B cell (primary cell): ENCODE results near the gene PCAT7. TPM values are rescaled to one million over a fixed set of nuclear protein-coding genes. Genes with fewer than 3 reads are reported as not detected.

Source experiments
- ATAC-seq: fragments of 200-7000 bp; cut with Tn5 transposase; one replicate; pipeline ENCODE4 v1.10.0; 2021; ENCODE audit warnings: low read depth, mild to moderate bottlenecking, moderate number of reproducible peaks, moderate library complexity
- CTCF ChIA-PET: fragments of 350-600 bp; sonication (Branson Sonifier 250); formaldehyde crosslinking; loops from one replicate; lab custom pipeline; 2021; ENCODE audit warnings: antibody characterized with exemption, inconsistent platforms; lab: Charles Lee
- POLR2A ChIA-PET: fragments of 350-600 bp; sonication (Branson Sonifier 250); formaldehyde crosslinking; loops from one replicate; lab custom pipeline; 2021; ENCODE audit warnings: antibody characterized with exemption; lab: Charles Lee
- DNase-seq: peaks from one replicate; pipeline ENCODE4 v3.0.0; 2013
- H2AFZ ChIP-seq: 2 replicates; pipeline ENCODE4 v1.6.1; 2012; ENCODE audit warnings: mild to moderate bottlenecking, low read depth, low read length; ENCODE audit not compliant: insufficient read depth, poor library complexity, severe bottlenecking
- H3K27ac ChIP-seq, 2 donors: 1 replicate in 1 of 2; 2 replicates in 1 of 2; pipeline ENCODE4 v1.5.1; 2012 to 2013; ENCODE audit warnings: low read length in 2 of 2, mild to moderate bottlenecking in 2 of 2, moderate library complexity in 1 of 2
- H3K27me3 ChIP-seq, 4 experiments: fragments of 200-600 bp in 1 of 4; sonication (generic) in 1 of 4; replicated peaks in 1 of 4; 1 replicate in 2 of 4; 2 replicates in 2 of 4; pipeline versions ENCODE4 v1.6.1 to v1.7.0; 2013 to 2016; ENCODE audit warnings: low read length in 3 of 4, mild to moderate bottlenecking in 2 of 4, mixed read lengths in 1 of 4, moderate library complexity in 1 of 4; ENCODE audit not compliant: insufficient read depth in 4 of 4, control insufficient read depth in 3 of 4; ENCODE audit errors: control extremely low read depth in 1 of 4
- H3K36me3 ChIP-seq, 2 experiments: replicated peaks in 1 of 2; 1 replicate in 1 of 2; 2 replicates in 1 of 2; pipeline versions ENCODE4 v1.6.1 to v1.7.1; 2013; ENCODE audit warnings: low read length in 1 of 2; ENCODE audit not compliant: insufficient read depth in 2 of 2, control insufficient read depth in 1 of 2; ENCODE audit errors: control extremely low read depth in 1 of 2, extremely low read depth in 1 of 2
- H3K4me1 ChIP-seq, 2 donors: fragments of 200-600 bp in 1 of 2; sonication (generic) in 1 of 2; 1 replicate in 1 of 2; 2 replicates in 1 of 2; pipeline versions ENCODE4 v1.5.1 to v1.6.1; 2013 to 2017; ENCODE audit warnings: low read length in 2 of 2; ENCODE audit not compliant: control insufficient read depth in 2 of 2, insufficient read depth in 2 of 2
- H3K4me2 ChIP-seq: replicated peaks from 2 replicates; pipeline ENCODE3; 2012; ENCODE audit warnings: mild to moderate bottlenecking, low read depth, low read length; ENCODE audit not compliant: poor library complexity, severe bottlenecking
- H3K4me3 ChIP-seq, 5 experiments: fragments of 200-600 bp in 1 of 5; sonication (generic) in 1 of 5; 1 replicate in 3 of 5; 2 replicates in 2 of 5; pipeline versions ENCODE4 v1.5.1 to v1.7.0; 2011 to 2016; ENCODE audit warnings: low read length in 4 of 5, mild to moderate bottlenecking in 4 of 5, low read depth in 2 of 5, control low read depth in 1 of 5, moderate library complexity in 1 of 5; ENCODE audit not compliant: insufficient read depth in 1 of 5; ENCODE audit errors: control extremely low read depth in 1 of 5, extremely low read depth in 1 of 5
- H3K79me2 ChIP-seq: fragments of 200-600 bp; sonication (generic); one replicate; pipeline ENCODE4 v1.6.0; 2016; ENCODE audit warnings: low read length; ENCODE audit not compliant: control insufficient read depth, insufficient read depth
- H3K9ac ChIP-seq: fragments of 200-600 bp; sonication (generic); 2 replicates; pipeline ENCODE4 v1.6.1; 2017; ENCODE audit warnings: mild to moderate bottlenecking, low read length, moderate library complexity
- H3K9me3 ChIP-seq, 3 donors: one replicate each; pipeline versions ENCODE4 v1.6.1 to v1.7.1; 2013; ENCODE audit warnings: low read length in 2 of 3; ENCODE audit not compliant: control insufficient read depth in 2 of 3, insufficient read depth in 1 of 3; ENCODE audit errors: control extremely low read depth in 1 of 3
- H4K20me1 ChIP-seq: 2 replicates; pipeline ENCODE4 v1.6.0; 2012; ENCODE audit warnings: mild to moderate bottlenecking, low read length; ENCODE audit not compliant: insufficient read depth, control insufficient read depth, poor library complexity, severe bottlenecking
- H3K27ac Mint-ChIP-seq: one replicate; pipeline ENCODE4 v1.8.0; 2021; ENCODE audit warnings: mixed read lengths
- H3K27me3 Mint-ChIP-seq: one replicate; pipeline ENCODE4 v1.8.0; 2021; ENCODE audit warnings: mixed read lengths
- H3K4me1 Mint-ChIP-seq: one replicate; pipeline ENCODE4 v1.8.0; 2021; ENCODE audit warnings: mixed read lengths
- H3K4me3 Mint-ChIP-seq: one replicate; pipeline ENCODE4 v1.8.0; 2021; ENCODE audit warnings: mixed read lengths
- H3K9me3 Mint-ChIP-seq: one replicate; pipeline ENCODE4 v1.8.0; 2022; ENCODE audit warnings: mixed read lengths; ENCODE audit not compliant: insufficient read depth
- EZH2 ChIP-seq: IDR thresholded peaks from 2 replicates; pipeline ENCODE4 v1.6.1; 2012; ENCODE audit warnings: borderline replicate concordance, low read depth, mild to moderate bottlenecking, moderate library complexity, low read length; ENCODE audit not compliant: insufficient read depth, poor library complexity, severe bottlenecking
- WGBS: methylation state at CpG from one replicate; pipeline ENCODE4 v1.1.5; 2013; ENCODE audit warnings: missing lambda C conversion rate; ENCODE audit not compliant: insufficient coverage; 5-methylcytosine and 5-hydroxymethylcytosine counted together
- intact Hi-C: fragments of 100-400 bp; cut with micrococcal nuclease; formaldehyde crosslinking; loops from one replicate; pipeline ENCODE4 v1.10.0; 2022
- polyA plus RNA-seq: library from polyadenylated mRNA; depleted of rRNA; stranded (reverse); fragments of >200 nt; gene quantifications from 2 replicates; pipeline ENCODE4 v1.2.3, GENCODE V29; 2012
- total RNA-seq, 2 donors: library from RNA; stranded (reverse); fragments of 120-200 nt in 1 of 2; gene quantifications; 1 replicate in 1 of 2; 2 replicates in 1 of 2; pipeline versions ENCODE4 v1.2.3 to v1.2.4, GENCODE V29; 2013 to 2022
- TF ChIP-seq, protein P1 (sequence below): fragments of 200-600 bp; IDR thresholded peaks from one replicate; pipeline ENCODE4 v1.8.0; 2022; ENCODE audit warnings: antibody characterized with exemption, mild to moderate bottlenecking

The PCAT7 gene
- total and polyA plus RNA-seq, 2 donors (not counting 1 experiment from before 2014, with no cell fraction given) = not detected

DNA sequence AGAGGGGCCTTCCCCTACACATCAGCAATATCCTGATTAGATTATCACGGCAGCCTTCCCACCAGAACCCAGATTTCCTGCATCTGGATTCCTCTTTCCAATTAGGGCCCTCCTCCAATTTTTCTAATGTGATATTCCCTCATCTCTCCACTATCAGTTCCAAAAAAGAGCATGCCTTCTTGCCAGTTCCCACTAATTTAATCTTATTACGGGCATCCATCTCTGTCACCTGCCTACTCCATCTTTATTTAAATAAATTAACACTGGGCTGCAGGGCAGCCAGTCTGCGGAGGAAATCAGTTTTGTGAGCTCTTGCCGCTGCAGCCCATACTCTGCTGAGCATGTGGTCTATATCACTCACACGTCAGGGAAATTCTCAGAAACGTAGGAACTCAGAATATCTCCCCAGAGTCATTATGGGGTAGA is 55.3 kb downstream of the PCAT7 start:
- Mint-ChIP-seq H3K4me3 (no peak overlapping the region), H3K27ac (no peak overlapping the region)
- WGBS = 85% methylated on average over 6 of the region's 6 CpGs

DNA sequence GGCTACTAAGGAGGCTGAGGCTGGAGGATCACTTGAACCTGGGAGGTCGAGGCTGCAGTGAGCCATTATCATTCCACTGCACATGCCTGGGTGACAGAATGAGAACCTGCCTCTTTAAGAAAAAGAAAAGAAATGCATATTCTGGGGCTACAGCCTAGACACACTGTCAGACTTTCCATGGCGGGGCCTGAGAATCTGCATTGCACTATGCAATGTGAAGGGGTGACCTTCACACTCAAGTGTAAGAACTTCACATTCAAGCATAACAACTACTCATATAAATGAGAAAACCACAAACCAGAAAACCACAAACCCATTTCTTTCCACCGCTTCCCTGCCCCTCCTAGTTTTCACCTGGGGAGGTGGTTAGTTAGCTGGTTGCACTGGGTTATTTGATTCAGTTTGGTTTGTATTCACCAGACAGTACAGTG is 56.8 kb downstream of the PCAT7 start:
- no peaks in the 10 kb centered on the region for H3K9me3 Mint-ChIP-seq
- Histone ChIP-seq H3K79me2 (no peaks in the 10 kb centered on the region), H2AFZ (no peak overlapping the region), H3K4me1 (no peaks in the 10 kb centered on the region), H3K27ac (no peak overlapping the region), H3K36me3 (no peaks in the 10 kb centered on the region), H3K4me2 (no peak overlapping the region), H3K9ac (no peak overlapping the region), H3K9me3 (no peaks in the 10 kb centered on the region), H3K4me3 (no peak overlapping the region), H4K20me1 (no peaks in the 10 kb centered on the region), H3K27me3 (peaks cover 0 to 18% (median 2%) of the 10 kb centered on the region in 4 experiments)
- intact Hi-C loops = no loop called here
- peaks cover 40% of the 10 kb centered on the region for H3K27me3 Mint-ChIP-seq
- no peaks in the 10 kb centered on the region for H3K4me1 Mint-ChIP-seq
- ChIA-PET POLR2A (no interaction called here), CTCF (no interaction called here)
- H3K4me3 Mint-ChIP-seq = no peak overlapping the region
- WGBS = 76% methylated on average over 2 of the region's 3 CpGs
- no peak for DNase-seq
- TF ChIP-seq, protein P1, sequence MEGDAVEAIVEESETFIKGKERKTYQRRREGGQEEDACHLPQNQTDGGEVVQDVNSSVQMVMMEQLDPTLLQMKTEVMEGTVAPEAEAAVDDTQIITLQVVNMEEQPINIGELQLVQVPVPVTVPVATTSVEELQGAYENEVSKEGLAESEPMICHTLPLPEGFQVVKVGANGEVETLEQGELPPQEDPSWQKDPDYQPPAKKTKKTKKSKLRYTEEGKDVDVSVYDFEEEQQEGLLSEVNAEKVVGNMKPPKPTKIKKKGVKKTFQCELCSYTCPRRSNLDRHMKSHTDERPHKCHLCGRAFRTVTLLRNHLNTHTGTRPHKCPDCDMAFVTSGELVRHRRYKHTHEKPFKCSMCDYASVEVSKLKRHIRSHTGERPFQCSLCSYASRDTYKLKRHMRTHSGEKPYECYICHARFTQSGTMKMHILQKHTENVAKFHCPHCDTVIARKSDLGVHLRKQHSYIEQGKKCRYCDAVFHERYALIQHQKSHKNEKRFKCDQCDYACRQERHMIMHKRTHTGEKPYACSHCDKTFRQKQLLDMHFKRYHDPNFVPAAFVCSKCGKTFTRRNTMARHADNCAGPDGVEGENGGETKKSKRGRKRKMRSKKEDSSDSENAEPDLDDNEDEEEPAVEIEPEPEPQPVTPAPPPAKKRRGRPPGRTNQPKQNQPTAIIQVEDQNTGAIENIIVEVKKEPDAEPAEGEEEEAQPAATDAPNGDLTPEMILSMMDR = no peak
- TF ChIP-seq EZH2 = no peak
- H3K27ac Mint-ChIP-seq = no peak overlapping the region
- no peak for ATAC-seq

More for the DNA sequence above, 55.3 kb downstream of the PCAT7 start:
- ATAC-seq = no peak
- no peak overlapping the region for H2AFZ ChIP-seq
- H3K36me3 ChIP-seq = no peaks in the 10 kb centered on the region
- Mint-ChIP-seq H3K27me3 (peaks cover 52% of the 10 kb centered on the region), H3K9me3 (no peaks in the 10 kb centered on the region), H3K4me1 (no peaks in the 10 kb centered on the region)
- no peaks in the 10 kb centered on the region for H3K9me3 ChIP-seq
- no peaks in the 10 kb centered on the region for H3K4me1 ChIP-seq
- POLR2A ChIA-PET = no interaction called here
- H3K4me3 ChIP-seq = no peak overlapping the region
- CTCF ChIA-PET = interaction anchor here (0.6 kb wide), 1 partner anchor 59 kb away, joined by 4 read pairs; no protein-coding TSS in a partner anchor
- no peak overlapping the region for H3K27ac ChIP-seq
- no peaks in the 10 kb centered on the region for H4K20me1 ChIP-seq
- H3K79me2 ChIP-seq = no peaks in the 10 kb centered on the region
- TF ChIP-seq EZH2 = no peak
- TF ChIP-seq, protein P1 = no peak
- H3K4me2 ChIP-seq = no peak overlapping the region
- intact Hi-C loops = no loop called here
- H3K9ac ChIP-seq = no peak overlapping the region
- no peak for DNase-seq
- H3K27me3 ChIP-seq = peaks cover 0 to 18% (median 2%) of the 10 kb centered on the region in 4 experiments
